Gastroesophageal sphincter (tissue), 4 donors: ENCODE results near the gene GSTM4. TPM values are rescaled to one million over a fixed set of nuclear protein-coding genes. Genes with fewer than 3 reads are reported as not detected.
A peak's percentile ranks its signal among the peaks of the same experiment; 100 is the strongest.

Source experiments
- ATAC-seq: fragments of 150-250 bp; one replicate; pipeline ENCODE4 v1.9.1; 2016; ENCODE audit warnings: mild to moderate bottlenecking, moderate library complexity
- H3K27ac ChIP-seq, 4 donors: fragments of 200-600 bp; sonication (generic) in 3 of 4; 1 replicate in 3 of 4; 2 replicates in 1 of 4; pipeline ENCODE4 v1.5.1; 2016 to 2019
- H3K27me3 ChIP-seq: fragments of 200-600 bp; sonication (generic); one replicate; pipeline ENCODE4 v1.5.1; 2019
- H3K36me3 ChIP-seq, 2 donors: fragments of 200-600 bp; sonication (generic); one replicate each; pipeline ENCODE4 v1.5.1; 2019; ENCODE audit warnings: control low read depth in 1 of 2
- H3K4me1 ChIP-seq, 3 donors: fragments of 200-600 bp; sonication (generic); 1 replicate in 2 of 3; 2 replicates in 1 of 3; pipeline ENCODE4 v1.5.1; 2016 to 2019; ENCODE audit warnings: control low read depth in 2 of 3
- H3K4me3 ChIP-seq, 2 donors: fragments of 200-600 bp; sonication (generic); one replicate each; pipeline ENCODE4 v1.5.1; 2019; ENCODE audit warnings: mild to moderate bottlenecking in 1 of 2, moderate library complexity in 1 of 2
- H3K9me3 ChIP-seq, 3 donors: fragments of 200-600 bp; sonication (generic); one replicate each; pipeline ENCODE4 v1.5.1; 2017 to 2019; ENCODE audit warnings: control low read depth in 2 of 3
- EP300 ChIP-seq: sonication (generic); formaldehyde crosslinking; IDR thresholded peaks from one replicate; pipeline ENCODE4 v1.6.1; 2017; ENCODE audit warnings: antibody characterized with exemption, mild to moderate bottlenecking
- POLR2A ChIP-seq, 2 donors: fragments of 450-650 bp; IDR thresholded peaks; one replicate each; pipeline ENCODE4 v1.6.1; 2017; ENCODE audit warnings: antibody characterized with exemption in 2 of 2, mild to moderate bottlenecking in 2 of 2, moderate library complexity in 1 of 2
- POLR2AphosphoS5 ChIP-seq: sonication (generic); formaldehyde crosslinking; IDR thresholded peaks from one replicate; pipeline ENCODE4 v1.6.1; 2017; ENCODE audit warnings: antibody characterized with exemption
- WGBS, 2 donors: methylation state at CpG; one replicate each; pipeline ENCODE4 v1.1.5; 2018; ENCODE audit warnings: low coverage in 1 of 2; 5-methylcytosine and 5-hydroxymethylcytosine counted together
- total RNA-seq, 4 donors: library from RNA; depleted of rRNA; stranded (reverse); fragments of >200 nt; gene quantifications; one replicate each; pipeline ENCODE4 v1.1.0, GENCODE V29; 2016
- TF ChIP-seq, protein P1 (sequence below), 4 experiments: fragments of 200-600 bp in 2 of 4; fragments of 450-650 bp in 2 of 4; sonication (generic) in 1 of 4; IDR thresholded peaks; one replicate each; pipeline ENCODE4 v1.5.1; 2017 to 2019; ENCODE audit warnings: antibody characterized with exemption in 4 of 4, mild to moderate bottlenecking in 2 of 4, moderate library complexity in 2 of 4

GSTM4 gene
- total RNA-seq, 4 donors from 2014 or later: 21.4 to 71.0 (median 42.4) TPM

DNA sequence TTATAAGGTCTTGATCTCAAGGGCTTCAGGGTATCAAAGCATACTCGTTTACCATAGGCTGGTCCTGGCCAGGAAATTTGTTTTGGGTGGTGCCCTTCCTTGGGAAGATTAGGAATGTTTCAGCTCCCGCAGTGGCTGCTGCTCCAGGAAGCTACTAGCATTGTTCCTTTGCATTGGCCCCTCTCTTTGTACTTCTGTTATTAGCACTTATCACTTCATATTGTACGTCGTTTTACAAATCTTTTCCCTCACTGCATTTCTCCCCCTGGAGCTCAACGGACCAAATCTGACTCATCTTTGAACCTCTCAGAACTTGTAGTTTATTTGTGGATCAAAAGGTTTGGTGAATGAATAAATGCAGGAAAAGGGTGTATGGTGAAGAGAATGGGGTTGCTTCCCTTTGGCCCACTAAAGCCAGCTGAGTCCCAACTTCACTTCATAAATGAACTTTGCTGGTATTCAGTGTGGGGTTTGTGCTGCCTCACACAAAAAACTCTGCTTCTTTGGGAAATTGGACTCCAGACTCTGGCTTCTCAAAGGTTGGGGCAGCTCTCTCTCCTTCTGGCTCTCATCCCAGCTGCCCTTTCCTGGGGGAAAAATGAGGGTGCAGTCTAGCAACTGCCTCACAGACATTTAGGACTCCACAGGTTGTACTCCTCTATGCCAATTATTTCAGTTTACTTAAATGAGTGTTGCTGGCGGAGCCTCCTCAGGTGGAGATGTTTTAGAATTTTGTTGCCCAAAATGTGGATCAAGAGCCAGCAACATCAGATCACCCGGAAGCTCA lies 42.3 kb upstream of the GSTM4 start:
- Histone ChIP-seq H3K4me3 (no peak overlapping the region), H3K27me3 (no peaks in the 10 kb centered on the region), H3K9me3 (no peaks in the 10 kb centered on the region), H3K27ac (no peak overlapping the region), H3K36me3 (no peaks in the 10 kb centered on the region), H3K4me1 (peaks cover 0 to under 1% (median 0%) of the 10 kb centered on the region in 3 donors)
- no peak for ATAC-seq
- no peak for TF ChIP-seq EP300
- no peak for TF ChIP-seq POLR2AphosphoS5
- TF ChIP-seq, protein P1, sequence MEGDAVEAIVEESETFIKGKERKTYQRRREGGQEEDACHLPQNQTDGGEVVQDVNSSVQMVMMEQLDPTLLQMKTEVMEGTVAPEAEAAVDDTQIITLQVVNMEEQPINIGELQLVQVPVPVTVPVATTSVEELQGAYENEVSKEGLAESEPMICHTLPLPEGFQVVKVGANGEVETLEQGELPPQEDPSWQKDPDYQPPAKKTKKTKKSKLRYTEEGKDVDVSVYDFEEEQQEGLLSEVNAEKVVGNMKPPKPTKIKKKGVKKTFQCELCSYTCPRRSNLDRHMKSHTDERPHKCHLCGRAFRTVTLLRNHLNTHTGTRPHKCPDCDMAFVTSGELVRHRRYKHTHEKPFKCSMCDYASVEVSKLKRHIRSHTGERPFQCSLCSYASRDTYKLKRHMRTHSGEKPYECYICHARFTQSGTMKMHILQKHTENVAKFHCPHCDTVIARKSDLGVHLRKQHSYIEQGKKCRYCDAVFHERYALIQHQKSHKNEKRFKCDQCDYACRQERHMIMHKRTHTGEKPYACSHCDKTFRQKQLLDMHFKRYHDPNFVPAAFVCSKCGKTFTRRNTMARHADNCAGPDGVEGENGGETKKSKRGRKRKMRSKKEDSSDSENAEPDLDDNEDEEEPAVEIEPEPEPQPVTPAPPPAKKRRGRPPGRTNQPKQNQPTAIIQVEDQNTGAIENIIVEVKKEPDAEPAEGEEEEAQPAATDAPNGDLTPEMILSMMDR (IDR thresholded peaks at IDR 0.05): no peak
- 39 to 41% methylated on average over 5 to 7 of the region's 7 CpGs for WGBS, 2 donors

DNA sequence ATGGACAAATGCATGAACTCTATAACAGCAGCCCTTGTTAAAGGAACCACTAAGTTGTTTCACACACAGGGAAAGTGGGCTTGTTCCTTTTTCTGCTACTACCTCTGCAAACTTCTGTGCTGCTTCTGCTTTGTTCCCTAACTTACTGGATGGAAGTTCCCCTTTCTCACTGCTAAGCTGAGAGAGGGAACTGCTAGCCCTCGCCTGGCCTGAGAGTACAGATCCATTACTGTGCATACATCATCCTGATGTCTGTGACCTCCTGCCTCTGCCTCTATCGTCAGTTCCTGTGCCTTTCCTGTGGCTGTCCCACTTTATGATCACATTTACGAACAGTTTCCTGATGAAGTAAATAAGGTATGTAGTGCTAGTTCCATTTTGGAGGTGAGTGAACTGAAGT lies 40.0 kb upstream of the GSTM4 start:
- H3K4me3 ChIP-seq: no peak overlapping the region
- H3K27me3 ChIP-seq: no peaks in the 10 kb centered on the region
- peak overlapping the region in 1 of 4 donors; percentile 33 for H3K27ac ChIP-seq
- ATAC-seq: peak; percentile 42
- H3K4me1 ChIP-seq: peaks cover 0 to 22% (median 12%) of the 10 kb centered on the region in 3 donors
- H3K36me3 ChIP-seq: no peaks in the 10 kb centered on the region
- TF ChIP-seq, protein P1 (IDR thresholded peaks at IDR 0.05): no peak
- TF ChIP-seq EP300: no peak
- TF ChIP-seq POLR2A (IDR thresholded peaks at IDR 0.05): no peak
- no peak for TF ChIP-seq POLR2AphosphoS5
- WGBS, 2 donors: 61 to 68% methylated on average over 3 of the region's 3 CpGs
- H3K9me3 ChIP-seq: no peaks in the 10 kb centered on the region

DNA sequence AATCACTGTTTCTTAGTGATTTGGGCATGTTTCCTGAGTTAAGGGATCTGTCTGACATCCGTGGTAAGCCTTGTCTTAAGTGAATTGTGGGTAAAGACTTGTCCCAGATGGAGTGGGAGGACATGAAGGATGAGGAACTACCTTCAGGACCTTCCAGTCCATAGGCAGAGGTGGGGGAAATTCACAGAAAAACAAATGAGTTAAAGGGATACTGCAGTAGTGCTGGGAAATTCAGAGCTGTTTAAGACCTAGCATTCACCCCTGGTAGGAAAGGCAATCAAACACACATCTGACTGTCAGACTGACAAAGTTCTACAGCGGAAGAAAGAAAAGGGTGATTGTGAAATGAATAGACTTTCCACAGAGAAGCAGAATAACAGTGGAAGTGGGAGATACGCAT lies 39.5 kb upstream of the GSTM4 start:
- TF ChIP-seq, protein P1 (IDR thresholded peaks at IDR 0.05): no peak
- no peaks in the 10 kb centered on the region for H3K36me3 ChIP-seq
- no peaks in the 10 kb centered on the region for H3K9me3 ChIP-seq
- no peaks in the 10 kb centered on the region for H3K27me3 ChIP-seq
- no peak overlapping the region for H3K4me3 ChIP-seq
- no peak for ATAC-seq
- H3K27ac ChIP-seq: peak overlapping the region in 2 of 4 donors; percentile 7 to 33
- H3K4me1 ChIP-seq: peaks cover 0 to 27% (median 15%) of the 10 kb centered on the region in 3 donors
- WGBS, 2 donors: 58 to 66% methylated on average over 2 to 3 of the region's 3 CpGs

DNA sequence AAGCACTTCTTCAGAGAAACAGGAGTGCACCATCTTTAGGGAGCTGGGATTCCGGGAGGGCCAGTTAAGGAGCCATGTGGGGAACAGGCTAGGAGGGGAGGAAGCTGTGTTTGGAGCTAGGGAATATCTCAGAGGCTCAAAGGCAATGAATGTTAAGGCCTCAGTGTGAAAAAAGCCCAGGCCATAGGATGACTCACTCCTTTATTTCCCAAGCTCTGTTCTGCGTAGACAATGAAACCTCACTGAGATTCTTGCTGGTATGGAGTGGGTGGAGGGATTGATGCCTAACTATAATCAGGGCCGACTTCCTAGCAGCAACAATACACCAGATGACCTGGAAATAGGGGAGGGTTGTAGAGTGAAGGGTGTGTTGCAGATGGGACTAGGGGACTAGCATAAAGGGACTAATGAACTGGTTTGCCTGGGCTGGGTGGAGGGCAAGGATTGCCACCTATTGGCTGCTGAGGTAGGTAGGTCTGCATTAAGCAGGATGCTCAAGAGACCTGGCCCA lies 38.6 kb upstream of the GSTM4 start:
- H3K27ac ChIP-seq: peak overlapping the region in 2 of 4 donors; percentile 20 to 33
- no peaks in the 10 kb centered on the region for H3K36me3 ChIP-seq
- 20 to 73% methylated on average over 2 of the region's 3 CpGs for WGBS, 2 donors
- no peaks in the 10 kb centered on the region for H3K27me3 ChIP-seq
- H3K9me3 ChIP-seq: no peaks in the 10 kb centered on the region
- H3K4me3 ChIP-seq: no peak overlapping the region
- H3K4me1 ChIP-seq: peaks cover 0 to 36% (median 21%) of the 10 kb centered on the region in 3 donors
- no peak for TF ChIP-seq EP300
- no peak for TF ChIP-seq POLR2A (IDR thresholded peaks at IDR 0.05)
- TF ChIP-seq, protein P1 (IDR thresholded peaks at IDR 0.05): no peak
- TF ChIP-seq POLR2AphosphoS5: no peak
- no peak for ATAC-seq
